ENCODE results near the gene MORF4L1. TPM values are rescaled to one million over a fixed set of nuclear protein-coding genes. Genes with fewer than 3 reads are reported as not detected.
A peak's percentile ranks its signal among the peaks of the same experiment; 100 is the strongest.
"Not testable (repeated sequence)": the region's sequence is repeated elsewhere in the genome, so short reads cannot be mapped to it uniquely, and the experiment has no call there.

Gene MORF4L1
- 301 and 329 TPM in 2 replicates for total RNA-seq

GRCh38 chr15:78872155-78872971 is at the start of gene MORF4L1:
Gene MORF4L1, plus strand, starts transcription at chr15:78872890. Its CDS starts 128 bp downstream, at chr15:78873018.
- DNase-seq (ENCODE audit: low read depth in 2 of 2): peak; percentile 90 to 97

GRCh38 chr15:78828920-78829319 is 43.8 kb upstream of the MORF4L1 start:
- no peak for DNase-seq (ENCODE audit: low read depth in 2 of 2)

- DNase-seq (ENCODE audit: low read depth in 2 of 2): peak in 1 of 2 donors; percentile 29
Observed at GRCh38 chr15:78830514-78831228, 42.0 kb upstream of the MORF4L1 start.

GRCh38 chr15:78831229-78832207 is 41.2 kb upstream of the MORF4L1 start:
- DNase-seq (ENCODE audit: low read depth in 2 of 2): no peak

- no peak for DNase-seq (ENCODE audit: low read depth in 2 of 2)
Observed at GRCh38 chr15:78836333-78836732, 36.4 kb upstream of the MORF4L1 start.

GRCh38 chr15:78837131-78837530 is 35.6 kb upstream of the MORF4L1 start:
- no peak for DNase-seq (ENCODE audit: low read depth in 2 of 2)

- DNase-seq (ENCODE audit: low read depth in 2 of 2): no peak
Observed at GRCh38 chr15:78837543-78837942, 35.1 kb upstream of the MORF4L1 start.

- DNase-seq (ENCODE audit: low read depth in 2 of 2): no peak
Observed at GRCh38 chr15:78838489-78838888, 34.2 kb upstream of the MORF4L1 start.

- DNase-seq (ENCODE audit: low read depth in 2 of 2): not testable (repeated sequence)
Observed at GRCh38 chr15:78839151-78839550, 33.5 kb upstream of the MORF4L1 start.

- no peak for DNase-seq (ENCODE audit: low read depth in 2 of 2)
Observed at GRCh38 chr15:78840661-78841375, 31.9 kb upstream of the MORF4L1 start.

GRCh38 chr15:78841376-78841706 is 31.3 kb upstream of the MORF4L1 start:
- no peak for DNase-seq (ENCODE audit: low read depth in 2 of 2)

GRCh38 chr15:78841891-78842290 is 30.8 kb upstream of the MORF4L1 start:
- no peak for DNase-seq (ENCODE audit: low read depth in 2 of 2)

GRCh38 chr15:78842519-78842918 is 30.2 kb upstream of the MORF4L1 start:
- no peak for DNase-seq (ENCODE audit: low read depth in 2 of 2)

GRCh38 chr15:78846906-78847305 is 25.8 kb upstream of the MORF4L1 start:
- not testable (repeated sequence) for DNase-seq (ENCODE audit: low read depth in 2 of 2)

- not testable (repeated sequence) for DNase-seq (ENCODE audit: low read depth in 2 of 2)
Observed at GRCh38 chr15:78847387-78847906, 25.2 kb upstream of the MORF4L1 start.

GRCh38 chr15:78850352-78850751 is 22.3 kb upstream of the MORF4L1 start:
- DNase-seq (ENCODE audit: low read depth in 2 of 2): no peak

GRCh38 chr15:78850941-78851755 is 21.5 kb upstream of the MORF4L1 start:
- DNase-seq (ENCODE audit: low read depth in 2 of 2): no peak

GRCh38 chr15:78853500-78853899 is 19.2 kb upstream of the MORF4L1 start:
- no peak for DNase-seq (ENCODE audit: low read depth in 2 of 2)

GRCh38 chr15:78854833-78855372 is 17.8 kb upstream of the MORF4L1 start:
- DNase-seq (ENCODE audit: low read depth in 2 of 2): no peak

GRCh38 chr15:78855746-78856145 is 16.9 kb upstream of the MORF4L1 start:
- no peak for DNase-seq (ENCODE audit: low read depth in 2 of 2)

Measured in dermis microvascular lymphatic vessel endothelial cell (primary cell).